Central memory CD8-positive, alpha-beta T cell (primary cell): Measurements from ENCODE around the gene AFTPH.
A peak's percentile ranks its signal among the peaks of the same experiment; 100 is the strongest.

ENCODE experiments used
- ATAC-seq: fragments of 150-1000 bp; cut with Tn5 transposase; replicated peaks from 2 replicates; pipeline ENCODE4 v1.10.0; 2022; ENCODE audit warnings: mild to moderate bottlenecking, moderate FRiP score, moderate number of reproducible peaks; ENCODE audit not compliant: poor library complexity, severe bottlenecking; ENCODE audit errors: extremely low read depth
- DNase-seq, 2 donors: peaks; one replicate each; pipeline ENCODE4 v3.0.0; 2021; ENCODE audit warnings: low spot score in 2 of 2
- H3K27ac Mint-ChIP-seq: one replicate; pipeline ENCODE4 v1.8.0; 2022; ENCODE audit warnings: low read depth, mild to moderate bottlenecking, moderate library complexity, mixed read lengths
- H3K27me3 Mint-ChIP-seq: one replicate; pipeline ENCODE4 v1.8.0; 2022; ENCODE audit warnings: mixed read lengths
- H3K36me3 Mint-ChIP-seq: one replicate; pipeline ENCODE4 v1.8.0; 2022; ENCODE audit warnings: mild to moderate bottlenecking, moderate library complexity, mixed read lengths; ENCODE audit not compliant: insufficient read depth
- H3K4me1 Mint-ChIP-seq: one replicate; pipeline ENCODE4 v1.8.0; 2022; ENCODE audit warnings: mixed read lengths
- H3K4me3 Mint-ChIP-seq: one replicate; pipeline ENCODE4 v1.8.0; 2022; ENCODE audit warnings: mild to moderate bottlenecking, moderate library complexity, mixed read lengths
- H3K9me3 Mint-ChIP-seq: one replicate; pipeline ENCODE4 v1.8.0; 2022; ENCODE audit warnings: mixed read lengths

Gene AFTPH

GRCh38 chr2:64562148-64562784 is 38.1 kb downstream of the AFTPH start:
- ATAC-seq, result peak; percentile 36

DNA sequence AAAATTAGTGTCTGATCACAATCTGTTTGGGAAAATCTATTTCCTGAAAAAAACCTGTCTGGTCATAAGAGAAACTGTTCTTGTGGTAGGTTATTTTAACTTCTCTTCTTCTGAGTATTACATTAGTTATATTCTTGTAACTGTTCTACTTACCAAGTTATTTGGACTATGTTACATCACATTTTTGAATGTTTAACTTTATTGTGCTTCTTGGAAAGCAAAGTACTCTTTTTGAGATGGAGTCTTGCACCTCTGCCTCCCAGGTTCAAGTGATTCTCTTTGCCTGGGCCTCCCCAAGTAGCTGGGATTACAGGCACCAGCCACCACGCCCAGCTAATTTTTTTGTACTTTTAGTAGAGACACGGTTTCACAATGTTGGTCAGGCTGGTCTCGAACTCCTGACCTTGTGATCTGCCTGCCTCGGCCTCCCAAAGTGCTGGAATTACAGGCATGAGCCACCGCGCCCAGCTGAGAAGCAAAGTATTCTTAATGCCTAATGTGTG is 39.4 kb downstream of the AFTPH start:
- ATAC-seq, result no peak

More at GRCh38 chr2:64562148-64562784, 38.1 kb downstream of the AFTPH start:
- Mint-ChIP-seq H3K36me3 (peaks cover 10% of the 10 kb centered on the region), H3K4me3 (no peak overlapping the region), H3K27me3 (no peaks in the 10 kb centered on the region), H3K4me1 (peaks cover 21% of the 10 kb centered on the region), H3K9me3 (no peaks in the 10 kb centered on the region), H3K27ac (no peak overlapping the region)
- DNase-seq, result no peak

DNA sequence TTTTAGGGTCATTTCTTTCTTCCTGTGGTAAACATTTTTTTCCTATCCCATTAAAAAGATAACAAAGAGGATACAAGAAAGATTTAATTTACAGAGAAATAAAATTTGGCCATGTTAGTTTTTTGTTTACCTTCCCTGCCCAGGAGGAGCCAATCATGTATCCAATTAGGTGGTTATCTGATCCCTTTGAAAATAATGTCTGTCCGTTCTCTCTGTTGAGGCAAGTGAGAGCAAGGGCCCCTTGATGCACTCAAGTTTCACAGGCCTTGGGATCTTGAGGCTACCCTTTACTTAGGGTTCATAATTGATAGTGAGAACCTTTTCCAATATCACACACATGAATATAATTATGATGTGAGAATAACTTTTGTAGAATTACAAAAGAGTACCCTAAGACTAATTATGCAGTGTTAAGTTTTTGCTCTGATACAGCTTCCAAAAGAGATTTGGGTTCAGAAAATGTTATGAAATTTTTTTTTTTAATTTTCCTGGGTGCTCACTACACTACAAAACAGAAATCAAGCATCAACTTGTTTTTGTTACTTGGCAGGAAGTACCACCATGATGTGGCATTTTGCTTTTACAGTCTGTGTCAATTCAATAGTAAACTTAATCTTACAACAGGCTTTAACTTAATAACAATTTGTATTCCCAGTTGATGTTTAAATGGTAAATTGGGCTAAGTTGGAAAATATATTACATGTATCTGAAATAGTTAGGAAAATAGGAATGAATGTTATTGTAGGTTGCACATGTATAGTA is 42.0 kb downstream of the AFTPH start:
- H3K36me3 Mint-ChIP-seq, result peaks cover 13% of the 10 kb centered on the region
- H3K27me3 Mint-ChIP-seq, result no peaks in the 10 kb centered on the region
- ATAC-seq, result no peak
- no peak for DNase-seq
- no peak overlapping the region for H3K27ac Mint-ChIP-seq
- H3K4me1 Mint-ChIP-seq, result peaks cover 14% of the 10 kb centered on the region
- no peaks in the 10 kb centered on the region for H3K9me3 Mint-ChIP-seq
- no peak overlapping the region for H3K4me3 Mint-ChIP-seq

More for the DNA sequence above, 39.4 kb downstream of the AFTPH start:
- no peak for DNase-seq
- no peaks in the 10 kb centered on the region for H3K27me3 Mint-ChIP-seq
- peaks cover 21% of the 10 kb centered on the region for H3K4me1 Mint-ChIP-seq
- peaks cover 11% of the 10 kb centered on the region for H3K36me3 Mint-ChIP-seq
- no peak overlapping the region for H3K4me3 Mint-ChIP-seq
- no peak overlapping the region for H3K27ac Mint-ChIP-seq
- no peaks in the 10 kb centered on the region for H3K9me3 Mint-ChIP-seq

- no peak for DNase-seq
- Mint-ChIP-seq H3K9me3 (no peaks in the 10 kb centered on the region), H3K36me3 (peaks cover 21% of the 10 kb centered on the region), H3K27me3 (no peaks in the 10 kb centered on the region), H3K4me1 (peaks cover 14% of the 10 kb centered on the region), H3K27ac (no peak overlapping the region), H3K4me3 (no peak overlapping the region)
- ATAC-seq, result no peak
These were observed 43.3 kb downstream of the AFTPH start for GRCh38 chr2:64567473-64567872.

GRCh38 chr2:64568836-64569235 is 44.7 kb downstream of the AFTPH start:
- peaks cover 33% of the 10 kb centered on the region for H3K36me3 Mint-ChIP-seq
- no peaks in the 10 kb centered on the region for H3K27me3 Mint-ChIP-seq
- no peak overlapping the region for H3K4me3 Mint-ChIP-seq
- H3K27ac Mint-ChIP-seq, result no peak overlapping the region
- ATAC-seq (no peak), DNase-seq (no peak)
- H3K4me1 Mint-ChIP-seq, result peaks cover 14% of the 10 kb centered on the region
- H3K9me3 Mint-ChIP-seq, result no peaks in the 10 kb centered on the region

- H3K27me3 Mint-ChIP-seq, result no peaks in the 10 kb centered on the region
- peaks cover 5% of the 10 kb centered on the region for H3K4me1 Mint-ChIP-seq
- ATAC-seq, result no peak
- H3K9me3 Mint-ChIP-seq, result no peaks in the 10 kb centered on the region
- H3K27ac Mint-ChIP-seq, result no peak overlapping the region
- H3K36me3 Mint-ChIP-seq, result peaks cover 49% of the 10 kb centered on the region
- no peak for DNase-seq
- no peak overlapping the region for H3K4me3 Mint-ChIP-seq
These were observed 50.7 kb downstream of the AFTPH start for GRCh38 chr2:64574871-64575270.

DNA sequence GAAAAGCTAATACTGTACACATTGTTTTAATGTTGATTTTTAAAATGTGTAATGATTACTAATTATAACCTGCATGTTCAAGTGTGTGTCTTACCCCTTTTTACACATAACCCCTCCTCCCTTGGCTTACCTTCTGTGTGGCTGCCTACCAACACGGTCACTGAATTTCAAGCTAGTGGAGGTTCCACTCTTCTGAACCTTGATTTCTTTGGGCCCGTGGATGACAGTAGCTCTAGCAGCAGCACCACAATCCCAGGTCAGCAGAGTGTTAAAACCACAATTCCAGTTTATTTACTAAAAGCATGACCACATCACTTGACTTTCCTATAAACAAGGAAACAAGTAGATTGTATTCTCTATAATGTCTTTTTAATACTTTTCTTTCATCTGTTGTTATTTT is 56.9 kb downstream of the AFTPH start:
- DNase-seq (no peak), ATAC-seq (no peak)
- Mint-ChIP-seq H3K4me3 (no peak overlapping the region), H3K4me1 (no peaks in the 10 kb centered on the region), H3K36me3 (peaks cover 31% of the 10 kb centered on the region), H3K27ac (no peak overlapping the region), H3K27me3 (no peaks in the 10 kb centered on the region), H3K9me3 (no peaks in the 10 kb centered on the region)

- ATAC-seq, result no peak
- H3K27ac Mint-ChIP-seq, result no peak overlapping the region
- no peaks in the 10 kb centered on the region for H3K27me3 Mint-ChIP-seq
- peaks cover 35% of the 10 kb centered on the region for H3K36me3 Mint-ChIP-seq
- H3K9me3 Mint-ChIP-seq, result no peaks in the 10 kb centered on the region
- no peak overlapping the region for H3K4me3 Mint-ChIP-seq
- H3K4me1 Mint-ChIP-seq, result no peaks in the 10 kb centered on the region
- no peak for DNase-seq
These were observed 57.8 kb downstream of the AFTPH start for GRCh38 chr2:64581777-64582539.

DNA sequence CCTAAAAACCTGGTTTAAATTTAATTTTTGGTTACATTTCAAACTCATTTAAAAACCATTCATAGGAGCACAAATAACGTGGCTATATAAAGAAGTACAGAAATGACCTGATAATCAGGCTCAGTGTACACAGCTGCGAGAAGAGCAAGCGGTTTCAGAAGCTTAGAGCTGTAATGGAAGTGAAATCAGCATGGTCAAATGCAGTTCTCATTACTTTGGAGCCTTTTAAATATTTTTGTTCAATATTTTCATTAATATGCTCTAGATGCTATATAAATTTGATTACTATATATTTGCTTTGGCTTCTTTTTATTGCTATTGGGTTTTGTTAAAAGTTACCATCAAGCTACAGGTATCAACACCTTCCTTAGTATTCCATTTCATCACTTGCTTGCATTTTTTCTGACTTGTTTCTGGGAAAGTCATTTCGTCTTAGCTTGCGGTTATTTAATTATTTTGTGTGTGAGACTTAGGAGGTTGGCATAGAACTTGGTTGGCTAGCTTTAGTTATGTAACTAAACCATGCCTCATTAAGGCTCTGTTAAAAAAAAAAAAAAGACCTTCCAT is 58.7 kb downstream of the AFTPH start:
- ATAC-seq, result no peak
- no peak for DNase-seq
- Mint-ChIP-seq H3K36me3 (peaks cover 29% of the 10 kb centered on the region), H3K4me1 (no peaks in the 10 kb centered on the region), H3K4me3 (no peak overlapping the region), H3K27ac (no peak overlapping the region), H3K27me3 (no peaks in the 10 kb centered on the region), H3K9me3 (no peaks in the 10 kb centered on the region)

DNA sequence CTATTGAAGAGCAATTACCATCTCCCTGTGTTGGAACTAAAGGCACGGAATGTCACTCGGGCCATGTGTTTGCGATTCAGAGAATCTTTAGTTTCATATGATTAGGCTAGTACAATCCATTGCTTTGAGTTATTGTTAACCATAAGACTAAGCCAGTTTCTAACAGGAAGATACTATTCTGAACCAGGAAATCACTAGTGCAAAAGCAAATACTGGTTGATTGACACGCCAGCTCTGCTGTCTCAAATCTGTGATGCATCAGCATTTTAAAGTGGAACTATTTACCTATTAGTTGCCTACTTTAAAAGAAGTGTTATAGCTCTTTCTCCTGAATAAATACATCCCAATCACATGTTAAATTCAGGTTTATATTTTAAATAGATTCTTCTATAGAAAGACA is 61.9 kb downstream of the AFTPH start:
- H3K36me3 Mint-ChIP-seq, result peaks cover 26% of the 10 kb centered on the region

GRCh38 chr2:64586883-64587481 is 62.9 kb downstream of the AFTPH start:
- no peak overlapping the region for H3K27ac Mint-ChIP-seq
- ATAC-seq, result no peak

More for the DNA sequence above, 61.9 kb downstream of the AFTPH start:
- H3K4me3 Mint-ChIP-seq, result no peak overlapping the region
- no peaks in the 10 kb centered on the region for H3K9me3 Mint-ChIP-seq
- H3K27me3 Mint-ChIP-seq, result no peaks in the 10 kb centered on the region
- H3K27ac Mint-ChIP-seq, result no peak overlapping the region
- H3K4me1 Mint-ChIP-seq, result no peaks in the 10 kb centered on the region
- DNase-seq (no peak), ATAC-seq (no peak)

DNA sequence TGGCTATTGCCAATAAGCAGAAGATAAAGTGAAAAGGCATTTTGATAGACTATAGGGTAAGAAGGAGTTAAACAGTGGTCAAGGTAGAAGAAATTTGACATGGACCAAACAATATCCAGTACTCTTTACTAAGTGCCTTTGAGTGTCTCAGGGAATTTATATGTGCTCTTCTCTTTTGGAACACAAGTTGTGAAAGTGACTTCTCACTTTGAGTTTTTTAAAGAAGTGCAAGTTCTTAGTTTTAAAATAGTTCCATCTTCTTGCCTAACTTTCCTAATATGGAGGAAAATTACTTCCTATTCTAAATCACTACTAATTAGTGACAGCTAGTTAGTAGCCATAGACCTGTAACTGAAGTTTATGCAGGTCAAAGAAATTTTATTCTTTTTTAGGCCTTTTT is 63.4 kb downstream of the AFTPH start:
- Mint-ChIP-seq H3K4me3 (no peak overlapping the region), H3K27me3 (no peaks in the 10 kb centered on the region), H3K9me3 (no peaks in the 10 kb centered on the region), H3K27ac (no peak overlapping the region), H3K36me3 (peaks cover 31% of the 10 kb centered on the region), H3K4me1 (no peaks in the 10 kb centered on the region)
- DNase-seq (no peak), ATAC-seq (no peak)

More at GRCh38 chr2:64586883-64587481, 62.9 kb downstream of the AFTPH start:
- H3K4me3 Mint-ChIP-seq, result no peak overlapping the region
- H3K27me3 Mint-ChIP-seq, result no peaks in the 10 kb centered on the region
- DNase-seq, result no peak
- H3K9me3 Mint-ChIP-seq, result no peaks in the 10 kb centered on the region
- H3K36me3 Mint-ChIP-seq, result peaks cover 29% of the 10 kb centered on the region
- H3K4me1 Mint-ChIP-seq, result no peaks in the 10 kb centered on the region
